ENCODE measurements around the gene PAAF1. TPM values are rescaled to one million over a fixed set of nuclear protein-coding genes. Genes with fewer than 3 reads are reported as not detected.

PAAF1 gene
- total RNA-seq, 2 donors from 2014 or later: 32.0 to 40.6 TPM

GRCh38 chr11:73965764-73966121, 88.9 kb downstream of the PAAF1 start:
- no peak overlapping the region for H3K4me3 Mint-ChIP-seq
- peaks cover 22% of the 10 kb centered on the region for H3K4me1 Mint-ChIP-seq
- no peaks in the 10 kb centered on the region for H3K27me3 Mint-ChIP-seq
- ATAC-seq (replicated peaks): no peak
- no peak overlapping the region for H3K27ac Mint-ChIP-seq
- H3K9me3 Mint-ChIP-seq: no peaks in the 10 kb centered on the region
- no peaks in the 10 kb centered on the region for H3K36me3 Mint-ChIP-seq (ENCODE audit: low read depth)

DNA sequence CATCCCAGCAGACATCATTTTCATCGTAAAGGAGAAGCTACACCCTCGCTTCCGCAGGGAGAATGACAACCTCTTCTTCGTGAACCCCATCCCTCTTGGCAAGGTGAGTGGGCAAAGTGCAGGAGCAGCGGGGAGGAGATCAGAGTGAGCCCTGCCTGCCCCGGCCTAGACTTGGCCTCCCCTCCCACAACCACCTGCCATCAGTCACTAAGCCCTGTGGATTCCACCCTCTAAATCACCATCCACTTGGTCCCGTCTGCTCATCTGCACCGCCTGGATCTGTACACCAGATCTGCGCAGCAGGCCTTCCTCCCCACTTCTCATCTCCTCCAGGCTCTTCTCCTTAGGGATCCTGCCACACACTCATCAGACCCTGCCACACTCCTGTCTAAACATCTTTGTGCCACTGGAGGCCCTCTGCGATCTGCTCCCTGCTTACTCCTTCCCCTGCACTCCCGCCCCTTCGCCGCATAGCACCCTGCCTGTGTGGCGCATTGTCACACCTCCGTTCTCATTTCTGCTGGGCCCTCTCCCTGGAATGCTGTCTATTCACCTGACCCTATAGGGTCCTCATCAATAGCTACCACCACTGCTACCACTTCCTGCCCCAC, 91.7 kb downstream of the PAAF1 start:
- H3K36me3 Mint-ChIP-seq (ENCODE audit: low read depth): no peaks in the 10 kb centered on the region
- H3K4me1 Mint-ChIP-seq: peaks cover 22% of the 10 kb centered on the region
- H3K27ac Mint-ChIP-seq: peak overlapping the region; percentile 76
- no peaks in the 10 kb centered on the region for H3K9me3 Mint-ChIP-seq
- ATAC-seq (replicated peaks): no peak
- no peaks in the 10 kb centered on the region for H3K27me3 Mint-ChIP-seq
- H3K4me3 Mint-ChIP-seq: no peak overlapping the region

- H3K4me1 Mint-ChIP-seq: peaks cover 22% of the 10 kb centered on the region
- peak overlapping the region; percentile 76 for H3K27ac Mint-ChIP-seq
- H3K27me3 Mint-ChIP-seq: no peaks in the 10 kb centered on the region
- H3K4me3 Mint-ChIP-seq: no peak overlapping the region
- H3K9me3 Mint-ChIP-seq: no peaks in the 10 kb centered on the region
- H3K36me3 Mint-ChIP-seq (ENCODE audit: low read depth): peaks cover 4% of the 10 kb centered on the region
- ATAC-seq (replicated peaks): no peak
These were observed 92.3 kb downstream of the PAAF1 start for GRCh38 chr11:73969091-73969490.

GRCh38 chr11:73969991-73970800, 93.4 kb downstream of the PAAF1 start:
- Mint-ChIP-seq H3K36me3 (ENCODE audit: low read depth) (peaks cover 15% of the 10 kb centered on the region), H3K27ac (peak overlapping the region; percentile 82), H3K27me3 (no peaks in the 10 kb centered on the region), H3K4me3 (no peak overlapping the region), H3K9me3 (no peaks in the 10 kb centered on the region), H3K4me1 (peaks cover 25% of the 10 kb centered on the region)
- no peak for ATAC-seq (replicated peaks)

- no peaks in the 10 kb centered on the region for H3K27me3 Mint-ChIP-seq
- peaks cover 36% of the 10 kb centered on the region for H3K4me1 Mint-ChIP-seq
- H3K36me3 Mint-ChIP-seq (ENCODE audit: low read depth): peaks cover 25% of the 10 kb centered on the region
- no peak for ATAC-seq (replicated peaks)
- H3K27ac Mint-ChIP-seq: peak overlapping the region; percentile 67
- no peak overlapping the region for H3K4me3 Mint-ChIP-seq
- H3K9me3 Mint-ChIP-seq: no peaks in the 10 kb centered on the region
These were observed 94.4 kb downstream of the PAAF1 start for GRCh38 chr11:73971175-73971719.

DNA sequence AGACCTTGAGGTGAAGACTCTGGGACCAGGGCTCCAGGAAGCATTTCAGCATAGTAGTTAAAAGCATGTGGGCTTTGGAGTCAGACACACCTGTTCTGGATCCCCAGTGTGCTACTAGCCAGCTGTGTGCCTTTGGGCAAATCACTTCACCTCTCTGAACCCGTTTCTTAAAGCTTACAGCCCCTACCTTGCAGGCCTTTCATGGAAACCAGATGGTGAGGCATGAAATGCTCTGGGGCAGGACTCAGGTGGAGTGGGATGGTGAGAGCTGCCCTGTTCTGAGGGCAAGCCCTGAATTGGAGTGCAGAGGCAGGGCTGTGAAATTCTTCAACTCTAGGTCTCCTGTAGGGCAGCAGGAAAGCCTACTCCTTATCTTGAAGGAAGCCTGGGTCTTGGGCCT, 95.4 kb downstream of the PAAF1 start:
- Mint-ChIP-seq H3K4me3 (no peak overlapping the region), H3K36me3 (ENCODE audit: low read depth) (peaks cover 35% of the 10 kb centered on the region), H3K27ac (peak overlapping the region; percentile 89), H3K27me3 (no peaks in the 10 kb centered on the region), H3K4me1 (peaks cover 44% of the 10 kb centered on the region), H3K9me3 (no peaks in the 10 kb centered on the region)
- no peak for ATAC-seq (replicated peaks)

DNA sequence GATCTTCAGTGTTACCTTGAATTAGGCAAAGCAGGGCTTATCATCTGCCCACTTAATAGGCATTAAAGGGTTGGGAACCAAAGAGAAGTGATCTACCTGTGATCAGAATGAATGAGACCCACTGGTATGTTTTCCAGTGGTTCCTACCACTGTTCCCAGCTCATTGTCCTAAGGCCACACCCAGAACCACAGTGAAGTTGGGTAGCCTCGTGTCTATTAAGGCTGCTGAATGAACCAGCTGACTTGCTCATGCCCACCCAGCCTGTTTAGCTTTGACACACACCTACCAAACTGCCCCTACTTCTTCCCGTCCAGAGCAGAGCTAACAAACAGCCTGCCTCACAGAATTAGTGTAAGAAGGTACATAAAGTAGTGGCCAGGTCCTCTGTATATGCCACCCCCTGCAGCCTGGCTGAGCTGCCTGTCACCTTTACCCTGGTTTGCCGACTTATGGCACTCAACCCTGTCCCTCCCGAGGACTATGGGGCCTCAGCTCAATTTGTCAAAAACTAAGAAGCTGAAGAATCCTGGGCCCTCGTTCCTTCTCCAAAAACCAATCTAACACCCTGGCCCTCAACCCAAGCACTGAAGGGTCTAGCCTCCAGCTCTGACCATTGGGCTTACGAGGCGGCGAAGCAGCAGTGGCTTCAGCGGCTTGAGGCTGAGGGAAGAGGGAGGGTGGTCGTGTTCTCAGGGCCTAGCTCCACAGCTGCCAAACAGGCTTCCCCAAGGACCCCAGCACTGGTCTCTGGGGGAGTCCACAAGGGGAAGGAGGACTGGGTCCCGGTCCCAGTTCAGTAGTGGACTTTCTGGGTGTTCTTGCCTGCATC, 96.0 kb downstream of the PAAF1 start:
- peak overlapping the region; percentile 89 for H3K27ac Mint-ChIP-seq
- no peaks in the 10 kb centered on the region for H3K27me3 Mint-ChIP-seq
- ATAC-seq (replicated peaks): no peak
- H3K36me3 Mint-ChIP-seq (ENCODE audit: low read depth): peaks cover 41% of the 10 kb centered on the region
- no peak overlapping the region for H3K4me3 Mint-ChIP-seq
- no peaks in the 10 kb centered on the region for H3K9me3 Mint-ChIP-seq
- H3K4me1 Mint-ChIP-seq: peaks cover 48% of the 10 kb centered on the region

- no peak for ATAC-seq (replicated peaks)
- no peaks in the 10 kb centered on the region for H3K27me3 Mint-ChIP-seq
- H3K4me1 Mint-ChIP-seq: peaks cover 47% of the 10 kb centered on the region
- H3K4me3 Mint-ChIP-seq: peak overlapping the region; percentile 86
- no peaks in the 10 kb centered on the region for H3K9me3 Mint-ChIP-seq
- H3K36me3 Mint-ChIP-seq (ENCODE audit: low read depth): peaks cover 61% of the 10 kb centered on the region
- H3K27ac Mint-ChIP-seq: peak overlapping the region; percentile 89
These were observed 98.0 kb downstream of the PAAF1 start for GRCh38 chr11:73974604-73975478.

GRCh38 chr11:73975479-73975757, 98.6 kb downstream of the PAAF1 start:
- H3K27ac Mint-ChIP-seq: peak overlapping the region; percentile 89
- no peaks in the 10 kb centered on the region for H3K9me3 Mint-ChIP-seq
- no peaks in the 10 kb centered on the region for H3K27me3 Mint-ChIP-seq
- H3K4me1 Mint-ChIP-seq: peaks cover 47% of the 10 kb centered on the region
- peak overlapping the region; percentile 86 for H3K4me3 Mint-ChIP-seq
- H3K36me3 Mint-ChIP-seq (ENCODE audit: low read depth): peaks cover 67% of the 10 kb centered on the region
- no peak for ATAC-seq (replicated peaks)

DNA sequence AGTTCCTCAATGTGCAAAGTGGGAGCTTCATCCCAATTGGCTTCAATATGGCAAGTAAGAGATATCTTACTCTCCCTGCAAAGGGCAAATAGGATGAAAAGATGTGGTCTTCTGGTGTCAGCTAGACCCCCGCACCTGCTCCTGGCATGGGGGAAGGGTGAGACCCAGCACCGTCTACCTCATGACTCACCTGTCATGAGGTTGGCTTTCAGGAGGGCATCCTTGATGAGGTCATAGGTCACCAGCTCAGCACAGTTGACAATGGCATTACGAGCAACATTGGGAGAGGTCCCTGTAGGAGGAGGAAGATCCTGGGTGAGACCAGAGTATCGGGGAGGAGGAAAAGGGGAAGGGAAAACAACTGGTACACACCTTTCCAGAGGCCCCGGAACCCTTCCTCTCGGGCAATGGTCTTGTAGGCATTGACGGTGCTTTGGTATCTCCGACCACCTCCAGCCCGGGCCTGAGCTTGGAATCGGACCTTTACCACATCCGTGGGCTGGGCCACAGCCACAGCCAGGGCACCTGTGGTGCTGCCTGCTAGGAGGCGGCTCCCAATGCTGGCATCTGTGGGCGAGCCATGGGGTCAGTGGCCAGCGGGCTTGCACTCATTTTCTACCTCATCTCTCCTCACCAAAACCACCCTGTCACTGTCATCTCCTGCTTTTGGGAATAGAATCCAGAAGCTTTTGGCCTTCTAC, 99.8 kb downstream of the PAAF1 start:
- H3K27me3 Mint-ChIP-seq: no peaks in the 10 kb centered on the region
- H3K4me1 Mint-ChIP-seq: peaks cover 50% of the 10 kb centered on the region
- peaks cover 79% of the 10 kb centered on the region for H3K36me3 Mint-ChIP-seq (ENCODE audit: low read depth)
- no peak for ATAC-seq (replicated peaks)
- no peaks in the 10 kb centered on the region for H3K9me3 Mint-ChIP-seq
- peak overlapping the region; percentile 86 for H3K4me3 Mint-ChIP-seq
- peak overlapping the region; percentile 93 for H3K27ac Mint-ChIP-seq

DNA sequence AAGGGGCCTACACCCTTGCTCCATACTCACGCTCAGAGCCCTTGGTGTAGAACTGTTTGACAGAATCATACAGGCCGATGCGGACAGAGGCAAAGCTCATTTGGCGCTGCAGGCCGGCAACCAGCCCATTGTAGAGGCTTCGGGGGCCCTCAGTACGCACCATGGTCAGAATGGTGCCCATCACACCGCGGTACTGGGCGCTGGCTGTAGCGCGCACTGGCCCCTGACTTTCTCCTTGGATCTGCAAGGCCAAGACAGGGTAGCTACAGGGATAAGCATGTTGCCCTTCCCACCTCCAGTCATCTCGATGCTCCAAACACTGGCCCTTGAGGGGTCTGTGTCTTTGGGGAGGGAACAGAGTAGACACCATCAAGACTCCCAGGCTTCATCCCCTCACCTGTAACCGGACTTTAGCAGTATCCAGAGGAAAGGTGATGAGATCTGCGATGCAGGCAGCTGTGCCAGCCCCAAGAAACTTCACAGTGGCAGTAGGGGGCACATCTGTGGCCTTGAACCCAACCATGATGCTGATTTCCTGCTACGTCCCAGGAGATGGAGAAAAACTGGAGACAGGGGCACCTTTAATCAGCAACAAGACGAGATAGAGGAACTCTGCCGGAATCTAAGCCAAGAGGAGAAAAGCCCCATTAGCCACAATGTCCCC, 101.2 kb downstream of the PAAF1 start:
- peak overlapping the region; percentile 86 for H3K4me3 Mint-ChIP-seq
- H3K36me3 Mint-ChIP-seq (ENCODE audit: low read depth): peaks cover 93% of the 10 kb centered on the region
- peaks cover 50% of the 10 kb centered on the region for H3K4me1 Mint-ChIP-seq
- no peak for ATAC-seq (replicated peaks)
- H3K9me3 Mint-ChIP-seq: no peaks in the 10 kb centered on the region
- H3K27me3 Mint-ChIP-seq: no peaks in the 10 kb centered on the region
- H3K27ac Mint-ChIP-seq: peak overlapping the region; percentile 93

DNA sequence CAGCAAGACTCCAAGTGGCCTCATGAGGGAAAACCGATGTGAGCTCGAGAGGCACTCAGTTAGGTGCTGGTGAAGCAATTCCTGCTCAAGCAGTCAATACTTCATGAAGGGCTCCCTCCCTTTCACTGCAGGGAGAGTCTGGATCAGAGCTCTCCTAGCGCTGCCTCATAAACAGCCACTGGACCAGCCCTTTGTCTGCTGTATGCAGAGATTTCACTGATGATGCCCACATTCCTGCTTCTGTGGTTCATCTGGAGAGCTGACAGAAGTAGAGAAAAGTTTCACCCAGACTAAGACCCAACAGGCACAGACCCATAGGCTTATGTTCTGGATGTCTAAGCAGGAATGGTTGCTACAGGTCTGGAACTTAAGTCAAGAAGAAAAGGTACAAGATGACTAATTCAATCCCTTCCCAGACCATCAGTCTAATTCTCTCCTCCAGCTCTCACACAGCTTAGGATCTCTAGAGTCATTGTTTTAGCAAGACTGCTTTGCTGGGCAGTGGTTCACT, 101.8 kb downstream of the PAAF1 start:
- ATAC-seq (replicated peaks): no peak
- Mint-ChIP-seq H3K27me3 (no peaks in the 10 kb centered on the region), H3K4me3 (peak overlapping the region; percentile 86), H3K36me3 (ENCODE audit: low read depth) (peaks cover 96% of the 10 kb centered on the region), H3K9me3 (no peaks in the 10 kb centered on the region), H3K27ac (peak overlapping the region; percentile 93), H3K4me1 (peaks cover 51% of the 10 kb centered on the region)

All from activated T-helper 17 cell treated with anti-CD3 and anti-CD28 coated beads, Interleukin-2, amount 50 U/mL, for 72 hours (primary cell).